HUES64 (cell line): ENCODE results near the gene CBR4.
"Not testable (repeated sequence)": the region's sequence is repeated elsewhere in the genome, so short reads cannot be mapped to it uniquely, and the experiment has no call there.

Source experiments
- H3K27ac ChIP-seq: 2 replicates; pipeline ENCODE4 v1.7.0; 2013; ENCODE audit warnings: low read depth, low read length, inconsistent platforms
- H3K27me3 ChIP-seq: 2 replicates; pipeline ENCODE4 v1.6.1; 2013; ENCODE audit warnings: mild to moderate bottlenecking, low read length; ENCODE audit not compliant: insufficient read depth
- H3K36me3 ChIP-seq: 2 replicates; pipeline ENCODE4 v1.6.1; 2013; ENCODE audit warnings: mild to moderate bottlenecking, low read length; ENCODE audit not compliant: insufficient read depth
- H3K4me1 ChIP-seq: 2 replicates; pipeline ENCODE4 v1.6.1; 2013; ENCODE audit warnings: mild to moderate bottlenecking, low read length, moderate library complexity; ENCODE audit not compliant: insufficient read depth
- H3K4me3 ChIP-seq: 2 replicates; pipeline ENCODE4 v1.5.1; 2013; ENCODE audit warnings: mild to moderate bottlenecking, low read length, moderate library complexity
- H3K9ac ChIP-seq: 2 replicates; pipeline ENCODE4 v1.6.1; 2013; ENCODE audit warnings: mild to moderate bottlenecking, low read depth, low read length
- H3K9me3 ChIP-seq: 2 replicates; pipeline ENCODE4 v1.6.1; 2013; ENCODE audit warnings: low read depth, low read length; ENCODE audit not compliant: insufficient read depth
- WGBS: fragments of 150-250, 120-280 bp; methylation state at CpG from one replicate; pipeline ENCODE4 v1.1.7; 2013; ENCODE audit warnings: missing lambda C conversion rate; 5-methylcytosine and 5-hydroxymethylcytosine counted together

CBR4 gene

GRCh38 chr4:169045862-169046584, 36.0 kb upstream of the CBR4 start:
- H3K27ac ChIP-seq: no peak overlapping the region
- H3K9me3 ChIP-seq: no peaks in the 10 kb centered on the region
- 0 out of 2 replicates have a peak overlapping the region, but pooled peaks have one; percentile 38 for H3K9ac ChIP-seq

DNA sequence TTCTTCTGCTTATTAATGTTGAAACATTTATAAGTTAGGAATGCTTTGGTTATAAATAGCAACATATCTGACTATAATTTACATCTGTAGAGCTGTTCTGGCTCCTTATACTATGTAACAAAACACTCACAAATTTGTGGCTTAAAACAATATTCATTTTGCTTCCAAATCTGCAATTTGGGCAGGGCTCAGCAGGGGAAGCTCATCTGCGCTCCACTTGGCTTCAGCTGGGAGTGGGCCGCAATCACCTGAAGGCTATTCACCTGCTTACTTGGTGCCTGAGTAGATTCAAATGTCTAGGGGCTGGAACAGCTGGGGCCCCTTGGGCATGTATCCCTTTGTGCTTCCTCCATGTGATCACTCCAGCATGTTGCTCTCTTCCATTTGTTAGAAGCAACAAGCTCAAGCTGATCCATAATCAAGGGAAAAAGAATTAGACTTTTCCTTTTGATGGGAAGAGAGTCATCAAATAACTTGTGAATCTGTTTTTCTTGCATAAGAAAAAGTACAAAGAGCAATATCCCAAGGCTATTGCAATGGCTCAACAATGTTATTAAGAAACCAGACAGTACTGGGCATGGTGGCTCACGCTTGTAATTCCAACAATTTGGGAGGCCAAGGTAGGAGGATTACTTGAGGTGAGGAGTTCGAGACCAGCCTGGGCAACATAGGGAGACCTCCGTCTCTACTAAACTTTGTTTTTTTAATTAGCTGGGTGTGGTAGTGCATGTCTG, 34.8 kb upstream of the CBR4 start:
- H3K4me3 ChIP-seq: no peak overlapping the region
- H3K9ac ChIP-seq: no peak overlapping the region
- H3K4me1 ChIP-seq: 0 out of 2 replicates have a peak, but pooled peaks cover 4% of the 10 kb centered on the region
- H3K27me3 ChIP-seq: no peaks in the 10 kb centered on the region
- H3K36me3 ChIP-seq: no peaks in the 10 kb centered on the region
- no peak overlapping the region for H3K27ac ChIP-seq
- no peaks in the 10 kb centered on the region for H3K9me3 ChIP-seq
- WGBS: 94% methylated on average over 5 of the region's 5 CpGs

More at GRCh38 chr4:169045862-169046584, 36.0 kb upstream of the CBR4 start:
- Histone ChIP-seq H3K4me1 (peaks cover 12% of the 10 kb centered on the region; the same call in 1 of the 2 replicates), H3K36me3 (no peaks in the 10 kb centered on the region), H3K27me3 (no peaks in the 10 kb centered on the region), H3K4me3 (no peak overlapping the region)
- WGBS: 81% methylated on average over 15 of the region's 15 CpGs

GRCh38 chr4:169042608-169043007, 32.6 kb upstream of the CBR4 start:
- Histone ChIP-seq H3K4me3 (no peak overlapping the region), H3K36me3 (no peaks in the 10 kb centered on the region), H3K27ac (no peak overlapping the region), H3K4me1 (0 out of 2 replicates have a peak, but pooled peaks cover 4% of the 10 kb centered on the region), H3K9me3 (no peaks in the 10 kb centered on the region), H3K9ac (no peak overlapping the region), H3K27me3 (no peaks in the 10 kb centered on the region)
- WGBS: 92% methylated on average over 2 of the region's 2 CpGs

DNA sequence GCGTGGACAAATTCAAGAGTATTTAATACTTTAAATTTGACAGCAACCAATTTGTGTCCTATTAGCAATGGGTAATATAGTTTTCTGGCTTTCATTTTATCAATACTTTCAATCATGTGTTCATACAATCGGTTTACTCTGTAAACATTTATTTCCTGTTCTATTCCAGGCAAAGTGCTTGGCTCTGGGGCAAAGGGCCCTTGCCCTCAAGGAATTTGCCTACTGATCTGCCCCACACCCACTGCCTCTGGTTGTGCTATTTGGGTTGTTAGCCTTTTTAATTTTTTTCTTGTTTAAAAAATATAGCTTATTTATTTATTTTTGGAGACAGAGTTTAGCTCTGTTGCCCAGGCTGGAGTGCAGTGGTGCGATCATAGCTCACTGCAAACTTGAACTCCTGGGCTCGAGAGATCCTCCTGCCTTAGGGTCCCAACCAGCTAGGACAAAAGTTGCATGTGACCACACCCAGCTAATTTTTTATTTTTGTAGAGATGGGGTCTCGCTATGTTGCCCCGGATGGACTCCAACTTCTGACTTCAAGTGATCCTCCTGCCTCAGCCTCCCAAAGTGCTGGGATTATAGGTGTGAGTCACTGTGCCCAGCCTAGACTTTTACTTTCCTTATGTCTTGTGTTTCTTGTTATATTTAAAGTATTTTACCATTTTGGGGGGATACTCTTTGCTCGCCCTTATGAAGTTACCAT, 30.7 kb upstream of the CBR4 start:
- H3K9me3 ChIP-seq: no peaks in the 10 kb centered on the region
- 97% methylated on average over 7 of the region's 7 CpGs for WGBS

GRCh38 chr4:169039251-169039954, 29.3 kb upstream of the CBR4 start:
- H3K4me1 ChIP-seq: no peaks in the 10 kb centered on the region
- WGBS: 85% methylated on average over 7 of the region's 8 CpGs
- no peak overlapping the region for H3K9ac ChIP-seq
- H3K27me3 ChIP-seq: no peaks in the 10 kb centered on the region
- no peaks in the 10 kb centered on the region for H3K9me3 ChIP-seq
- H3K4me3 ChIP-seq: no peak overlapping the region
- H3K27ac ChIP-seq: no peak overlapping the region
- no peaks in the 10 kb centered on the region for H3K36me3 ChIP-seq

More for the DNA sequence above, 30.7 kb upstream of the CBR4 start:
- H3K36me3 ChIP-seq: no peaks in the 10 kb centered on the region
- no peak overlapping the region for H3K9ac ChIP-seq
- no peak overlapping the region for H3K27ac ChIP-seq
- H3K4me3 ChIP-seq: no peak overlapping the region
- no peaks in the 10 kb centered on the region for H3K4me1 ChIP-seq
- H3K27me3 ChIP-seq: no peaks in the 10 kb centered on the region

- Histone ChIP-seq H3K36me3 (no peaks in the 10 kb centered on the region), H3K27ac (no peak overlapping the region), H3K27me3 (no peaks in the 10 kb centered on the region), H3K9me3 (no peaks in the 10 kb centered on the region), H3K9ac (no peak overlapping the region), H3K4me1 (0 out of 2 replicates have a peak, but pooled peaks cover 3% of the 10 kb centered on the region), H3K4me3 (no peak overlapping the region)
- WGBS: 86% methylated on average over 3 of the region's 3 CpGs
These were observed 27.5 kb upstream of the CBR4 start for GRCh38 chr4:169037506-169037905.

DNA sequence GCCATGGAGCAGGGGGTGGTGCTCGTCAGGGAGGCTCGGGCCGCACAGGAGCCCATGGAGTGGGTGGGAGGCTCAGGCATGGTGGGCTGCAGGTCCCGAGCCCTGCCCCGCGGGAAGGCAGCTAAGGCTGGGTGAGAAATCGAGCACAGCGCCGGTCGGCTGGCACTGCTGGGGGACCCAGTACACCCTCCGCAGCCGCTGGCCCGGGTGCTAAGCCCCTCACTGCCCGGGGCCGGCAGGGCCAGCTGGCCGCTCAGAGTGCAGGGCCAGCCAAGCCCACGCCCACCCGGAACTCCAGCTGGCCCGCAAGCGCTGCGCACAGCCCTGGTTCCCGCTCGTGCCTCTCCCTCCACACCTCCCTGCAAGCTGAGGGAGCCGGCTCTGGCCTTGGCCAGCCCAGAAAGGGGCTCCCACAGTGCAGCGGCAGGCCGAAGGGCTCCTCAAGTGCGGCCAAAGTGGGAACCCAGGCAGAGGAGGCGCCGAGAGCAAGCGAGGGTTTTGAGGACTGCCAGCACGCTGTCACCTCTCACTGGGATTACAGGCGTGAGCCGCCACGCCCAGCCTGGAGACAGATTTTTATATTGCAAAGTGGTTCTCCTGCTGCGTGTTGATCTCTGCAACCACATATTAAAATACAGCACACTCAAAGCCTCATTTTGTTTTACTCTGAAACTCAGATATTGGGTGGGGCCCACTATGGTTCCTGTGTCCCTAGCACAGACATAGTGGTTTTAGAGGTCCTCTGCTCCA, 26.0 kb upstream of the CBR4 start:
- not testable (repeated sequence) for H3K27ac ChIP-seq, H3K9me3 ChIP-seq
- WGBS: 96% methylated on average over 31 of the region's 35 CpGs

GRCh38 chr4:169033660-169034059, 23.6 kb upstream of the CBR4 start:
- Histone ChIP-seq H3K27ac (no peak overlapping the region), H3K9me3 (no peaks in the 10 kb centered on the region), H3K27me3 (no peaks in the 10 kb centered on the region), H3K4me3 (no peak overlapping the region), H3K9ac (no peak overlapping the region), H3K4me1 (peaks cover 12% of the 10 kb centered on the region; the same call in 1 of the 2 replicates), H3K36me3 (no peaks in the 10 kb centered on the region)
- 94% methylated on average over 6 of the region's 6 CpGs for WGBS

More for the DNA sequence above, 26.0 kb upstream of the CBR4 start:
- not testable (repeated sequence) for H3K4me3 ChIP-seq, H3K36me3 ChIP-seq, H3K9ac ChIP-seq, H3K4me1 ChIP-seq, H3K27me3 ChIP-seq

GRCh38 chr4:169032883-169033645, 23.0 kb upstream of the CBR4 start:
- 94% methylated on average over 4 of the region's 5 CpGs for WGBS
- Histone ChIP-seq H3K9ac (no peak overlapping the region), H3K27me3 (no peaks in the 10 kb centered on the region), H3K27ac (no peak overlapping the region), H3K9me3 (no peaks in the 10 kb centered on the region), H3K36me3 (no peaks in the 10 kb centered on the region), H3K4me3 (no peak overlapping the region), H3K4me1 (peaks cover 12% of the 10 kb centered on the region; the same call in 1 of the 2 replicates)

GRCh38 chr4:169032194-169032593, 22.1 kb upstream of the CBR4 start:
- no peaks in the 10 kb centered on the region for H3K36me3 ChIP-seq
- no peaks in the 10 kb centered on the region for H3K27me3 ChIP-seq
- no peak overlapping the region for H3K4me3 ChIP-seq
- H3K9ac ChIP-seq: no peak overlapping the region
- peaks cover 12% of the 10 kb centered on the region; the same call in 1 of the 2 replicates for H3K4me1 ChIP-seq
- no peak overlapping the region for H3K27ac ChIP-seq
- H3K9me3 ChIP-seq: no peaks in the 10 kb centered on the region
